PC-9 (cell line): ENCODE results near the gene IL11RA. TPM values are rescaled to one million over a fixed set of nuclear protein-coding genes. Genes with fewer than 3 reads are reported as not detected.
A peak's percentile ranks its signal among the peaks of the same experiment; 100 is the strongest.

ENCODE experiments used
- BruUV-seq: library from RNA; stranded (reverse); fragments of 400-500 nt; replicated peaks from 2 replicates; lab custom pipeline; 2021; lab: Mats Ljungman, UMichigan
- CTCF ChIA-PET: fragments of 300-600 bp; sonication (Branson Sonifier 250); formaldehyde crosslinking; loops from one replicate; lab custom pipeline; 2022; ENCODE audit warnings: antibody characterized with exemption; lab: Charles Lee
- POLR2A ChIA-PET: fragments of 300-600 bp; sonication (Branson Sonifier 250); formaldehyde crosslinking; loops from one replicate; lab custom pipeline; 2022; ENCODE audit warnings: antibody characterized with exemption; ENCODE audit not compliant: unreplicated experiment; lab: Charles Lee
- DNase-seq, 2 experiments: peaks; one replicate each; pipeline versions ENCODE4 v3.0.0 to v3.0.0-alpha.2; 2015 to 2022; ENCODE audit warnings: mixed read lengths in 1 of 2
- H2AFZ ChIP-seq: fragments of 200-600 bp; sonication (generic); 2 replicates; pipeline ENCODE4 v1.8.1; 2017; ENCODE audit warnings: antibody characterized with exemption
- H3F3A ChIP-seq: fragments of 200-600 bp; sonication (generic); 2 replicates; pipeline ENCODE4 v1.8.1; 2017; ENCODE audit warnings: antibody characterized with exemption, mild to moderate bottlenecking, low read depth; ENCODE audit not compliant: insufficient read depth
- H3K27ac ChIP-seq: fragments of 200-600 bp; sonication (generic); 2 replicates; pipeline ENCODE4 v1.6.1; 2016; ENCODE audit warnings: mixed run types
- H3K27me3 ChIP-seq: fragments of 200-600 bp; sonication (generic); 2 replicates; pipeline ENCODE4 v1.6.1; 2016; ENCODE audit warnings: low read depth, mixed run types; ENCODE audit not compliant: insufficient read depth
- H3K36me3 ChIP-seq: fragments of 200-600 bp; sonication (generic); 2 replicates; pipeline ENCODE4 v1.6.1; 2016; ENCODE audit warnings: low read depth, mixed run types
- H3K4me1 ChIP-seq: fragments of 200-600 bp; sonication (generic); replicated peaks from 2 replicates; pipeline ENCODE4 v1.6.1; 2016; ENCODE audit warnings: mixed run types; ENCODE audit not compliant: insufficient read depth
- H3K4me2 ChIP-seq: fragments of 200-600 bp; sonication (generic); 2 replicates; pipeline ENCODE4 v1.6.1; 2017; ENCODE audit warnings: mixed run types
- H3K4me3 ChIP-seq: fragments of 200-600 bp; sonication (generic); 2 replicates; pipeline ENCODE4 v1.6.1; 2016; ENCODE audit warnings: mixed run types
- H3K79me2 ChIP-seq: fragments of 200-600 bp; sonication (generic); 2 replicates; pipeline ENCODE4 v1.6.1; 2017; ENCODE audit warnings: low read depth, mixed run types
- H3K9me2 ChIP-seq: fragments of 200-600 bp; sonication (generic); 2 replicates; pipeline ENCODE4 v1.8.1; 2017; ENCODE audit warnings: mild to moderate bottlenecking; ENCODE audit not compliant: insufficient read depth
- H3K9me3 ChIP-seq: fragments of 200-600 bp; sonication (generic); 2 replicates; pipeline ENCODE4 v1.8.1; 2016; ENCODE audit warnings: low read depth; ENCODE audit not compliant: insufficient read depth
- H4K20me1 ChIP-seq: fragments of 200-600 bp; sonication (generic); 2 replicates; pipeline ENCODE4 v1.8.1; 2017; ENCODE audit not compliant: insufficient read depth
- CTCF ChIP-seq: fragments of 200-600 bp; sonication (generic); conservative IDR thresholded peaks from 2 replicates; pipeline ENCODE4 v1.6.1; 2017; ENCODE audit warnings: mixed run types, antibody characterized with exemption, mild to moderate bottlenecking, moderate library complexity
- EZH2 ChIP-seq: fragments of 200-600 bp; sonication (generic); IDR thresholded peaks from 2 replicates; pipeline ENCODE4 v1.8.0; 2017; ENCODE audit warnings: antibody characterized with exemption, low read depth
- intact Hi-C: fragments of 100-400 bp; cut with micrococcal nuclease; formaldehyde crosslinking; loops from one replicate; pipeline ENCODE4 v1.10.0; 2022; ENCODE audit not compliant: unreplicated experiment
- total RNA-seq: library from RNA; stranded (reverse); gene quantifications from 2 replicates; pipeline ENCODE4 v1.2.3, GENCODE V29; 2021

Gene IL11RA
- total RNA-seq, 1 experiment from 2014 or later, result 8.7 TPM

GRCh38 chr9:34628656-34629490, 23.1 kb upstream of the IL11RA start, which contains the start of gene ARID3C:
Gene ARID3C (minus strand): TSS chr9:34629066. CDS start chr9:34628014, 1,052 bp downstream.
- Histone ChIP-seq H3K36me3 (no peaks in the 10 kb centered on the region), H2AFZ (no peak within 1 kb of the TSS), H3K9me3 (no peaks in the 10 kb centered on the region), H3K27ac (no peak within 1 kb of the TSS), H4K20me1 (no peaks in the 10 kb centered on the region), H3K4me3 (no peak within 1 kb of the TSS), H3K79me2 (no peaks in the 10 kb centered on the region), H3K4me1 (no peaks in the 10 kb centered on the region), H3K9me2 (no peaks in the 10 kb centered on the region), H3K27me3 (peaks cover 50% of the 10 kb centered on the region), H3K4me2 (no peak within 1 kb of the TSS), H3F3A (no peaks in the 10 kb centered on the region; the same call in 1 of the 2 replicates)
- ChIA-PET POLR2A (no interaction called here), CTCF (interaction anchor here (0.6 kb wide), 1 partner anchor 225 kb away, joined by 3 read pairs; no protein-coding TSS in a partner anchor)
- no TSS peak for BruUV-seq
- peak in 1 of 2 experiments; percentile 29 for DNase-seq
- intact Hi-C loops, result no loop called here
- TF ChIP-seq EZH2 (no peak), CTCF (no peak)

- no peaks in the 10 kb centered on the region for H3K4me1 ChIP-seq
- ChIA-PET CTCF (interaction anchor here (0.6 kb wide), 1 partner anchor 226 kb away, joined by 3 read pairs; no protein-coding TSS in a partner anchor), POLR2A (no interaction called here)
- H3K36me3 ChIP-seq, result no peaks in the 10 kb centered on the region
- H4K20me1 ChIP-seq, result no peaks in the 10 kb centered on the region
- no peaks in the 10 kb centered on the region for H3K79me2 ChIP-seq
- TF ChIP-seq CTCF (no peak), EZH2 (no peak)
- H3F3A ChIP-seq, result no peaks in the 10 kb centered on the region; the same call in 1 of the 2 replicates
- H3K9me2 ChIP-seq, result no peaks in the 10 kb centered on the region
- no peak overlapping the region for H3K27ac ChIP-seq
- no peak overlapping the region for H3K4me2 ChIP-seq
- H3K9me3 ChIP-seq, result no peaks in the 10 kb centered on the region
- DNase-seq, result no peak
- intact Hi-C loops, result no loop called here
- H3K4me3 ChIP-seq, result no peak overlapping the region
- H3K27me3 ChIP-seq, result peaks cover 50% of the 10 kb centered on the region
- BruUV-seq, result no TSS peak
- H2AFZ ChIP-seq, result no peak overlapping the region
These were observed 22.5 kb upstream of the IL11RA start for GRCh38 chr9:34629491-34629808.

- H3K4me2 ChIP-seq, result no peak overlapping the region
These were observed 21.4 kb upstream of the IL11RA start for GRCh38 chr9:34630402-34631154.

More at GRCh38 chr9:34630402-34631154, 21.4 kb upstream of the IL11RA start:
- BruUV-seq, result no TSS peak
- CTCF ChIA-PET, result no interaction called here
- Histone ChIP-seq H4K20me1 (no peaks in the 10 kb centered on the region), H2AFZ (no peak overlapping the region), H3K9me2 (no peaks in the 10 kb centered on the region), H3K27ac (no peak overlapping the region), H3K4me1 (no peaks in the 10 kb centered on the region), H3F3A (no peaks in the 10 kb centered on the region; the same call in 1 of the 2 replicates), H3K36me3 (no peaks in the 10 kb centered on the region), H3K4me3 (no peak overlapping the region), H3K9me3 (no peaks in the 10 kb centered on the region), H3K79me2 (peaks cover 3% of the 10 kb centered on the region), H3K27me3 (peaks cover 42% of the 10 kb centered on the region)
- TF ChIP-seq EZH2, result no peak
- no peak for TF ChIP-seq CTCF
- intact Hi-C loops, result no loop called here
- POLR2A ChIA-PET, result no interaction called here
- DNase-seq, result no peak
